OCI-LY3 (cell line): ENCODE results near the gene CCSER1.

Experiments used
- EZH2phosphoT487 ChIP-seq: fragments of 200-600 bp; shearing (Covaris generic); IDR thresholded peaks from 2 replicates; pipeline ENCODE4 v1.6.1; 2018; ENCODE audit warnings: antibody characterized with exemption, mixed run types, low read depth
- TF ChIP-seq, protein P1 (sequence below): fragments of 200-600, 300-600 bp; sonication (generic); IDR thresholded peaks from 2 replicates; pipeline ENCODE4 v1.5.1; 2014; ENCODE audit warnings: antibody characterized with exemption, low read length, low read depth

DNA sequence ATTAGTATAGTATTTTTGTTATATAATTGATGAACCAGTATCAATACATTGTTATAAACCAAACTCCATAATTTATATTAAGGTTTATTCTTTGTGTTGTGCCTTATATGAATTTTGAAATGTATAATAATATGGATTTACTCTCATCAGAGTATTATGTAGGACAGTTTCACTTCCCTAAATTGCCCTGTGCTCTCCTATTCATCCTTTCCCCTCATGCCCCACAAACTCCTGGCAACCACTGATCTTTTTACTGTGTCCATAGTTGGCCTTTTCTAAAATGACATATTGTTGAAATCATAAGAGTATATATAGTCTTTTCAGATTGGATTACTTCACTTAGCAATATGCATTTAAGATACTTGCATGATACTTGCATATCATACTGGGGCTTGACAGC is 1218.4 kb downstream of the CCSER1 start:
- TF ChIP-seq, protein P1, sequence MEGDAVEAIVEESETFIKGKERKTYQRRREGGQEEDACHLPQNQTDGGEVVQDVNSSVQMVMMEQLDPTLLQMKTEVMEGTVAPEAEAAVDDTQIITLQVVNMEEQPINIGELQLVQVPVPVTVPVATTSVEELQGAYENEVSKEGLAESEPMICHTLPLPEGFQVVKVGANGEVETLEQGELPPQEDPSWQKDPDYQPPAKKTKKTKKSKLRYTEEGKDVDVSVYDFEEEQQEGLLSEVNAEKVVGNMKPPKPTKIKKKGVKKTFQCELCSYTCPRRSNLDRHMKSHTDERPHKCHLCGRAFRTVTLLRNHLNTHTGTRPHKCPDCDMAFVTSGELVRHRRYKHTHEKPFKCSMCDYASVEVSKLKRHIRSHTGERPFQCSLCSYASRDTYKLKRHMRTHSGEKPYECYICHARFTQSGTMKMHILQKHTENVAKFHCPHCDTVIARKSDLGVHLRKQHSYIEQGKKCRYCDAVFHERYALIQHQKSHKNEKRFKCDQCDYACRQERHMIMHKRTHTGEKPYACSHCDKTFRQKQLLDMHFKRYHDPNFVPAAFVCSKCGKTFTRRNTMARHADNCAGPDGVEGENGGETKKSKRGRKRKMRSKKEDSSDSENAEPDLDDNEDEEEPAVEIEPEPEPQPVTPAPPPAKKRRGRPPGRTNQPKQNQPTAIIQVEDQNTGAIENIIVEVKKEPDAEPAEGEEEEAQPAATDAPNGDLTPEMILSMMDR, result no peak
- TF ChIP-seq EZH2phosphoT487, result no peak
